Stimulated activated CD8-positive, alpha-beta memory T cell treated with anti-CD3 and anti-CD28 coated beads, Interleukin-4, amount 100 ng/mL, for 24 hours (primary cell): ENCODE measurements around the gene CCHCR1.
"Not testable (repeated sequence)": the region's sequence is repeated elsewhere in the genome, so short reads cannot be mapped to it uniquely, and the experiment has no call there.

Experiments used
- DNase-seq: peaks from one replicate; pipeline ENCODE4 v3.0.0-alpha.2; 2020; ENCODE audit warnings: low read depth

Gene CCHCR1

GRCh38 chr6:31157513-31158139, at the start of gene CCHCR1:
TSS of gene CCHCR1 (minus strand) at chr6:31157802. CDS start at chr6:31157600, 202 bp downstream.
- DNase-seq, result no peak

- no peak for DNase-seq
Observed at GRCh38 chr6:31205638-31206037, 48.0 kb upstream of the CCHCR1 start.

GRCh38 chr6:31204751-31205145, 47.1 kb upstream of the CCHCR1 start:
- no peak for DNase-seq

GRCh38 chr6:31203345-31203979, 45.9 kb upstream of the CCHCR1 start:
- DNase-seq, result peak; percentile 42

GRCh38 chr6:31202259-31203166, 44.9 kb upstream of the CCHCR1 start:
- DNase-seq, result no peak

GRCh38 chr6:31199105-31199452, 41.5 kb upstream of the CCHCR1 start:
- DNase-seq, result not testable (repeated sequence)

DNA sequence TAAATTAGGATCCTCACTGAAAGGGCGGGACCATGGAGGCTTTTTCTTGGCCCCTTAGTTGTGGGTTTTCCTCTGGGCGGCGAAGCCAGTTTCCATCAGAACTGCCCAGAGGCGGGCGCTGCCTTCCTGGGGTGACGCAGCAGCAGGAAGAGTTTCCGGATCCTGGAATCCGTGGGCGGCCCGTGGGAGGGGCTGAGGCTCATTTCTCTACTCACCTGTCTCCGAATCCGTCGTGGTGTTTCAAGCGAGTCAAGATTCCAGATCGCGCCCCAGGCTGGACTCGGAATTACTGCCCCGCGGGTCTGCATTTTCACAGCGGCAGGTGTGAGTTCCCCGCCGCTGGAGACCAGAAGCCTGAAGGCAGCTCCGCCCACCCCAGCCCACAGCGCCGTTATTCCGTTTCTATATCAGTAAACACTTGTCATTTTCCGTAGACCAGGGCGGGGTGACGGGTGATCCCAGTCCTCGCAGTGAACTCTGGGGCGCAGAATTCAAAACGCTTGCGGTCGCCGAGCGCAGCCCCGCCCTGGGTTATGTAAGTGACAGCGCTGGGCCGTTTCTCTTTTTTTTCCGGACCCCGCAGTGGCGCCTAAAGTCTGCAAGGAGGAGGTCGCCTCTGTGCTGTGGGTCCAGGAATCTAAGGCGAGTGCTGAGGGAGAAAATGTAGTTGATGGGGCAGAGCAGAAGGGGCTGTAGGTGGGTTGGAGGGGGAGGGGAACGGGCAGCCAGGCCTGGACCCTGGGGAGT, 40.1 kb upstream of the CCHCR1 start:
- DNase-seq, result peak; percentile 88

- not testable (repeated sequence) for DNase-seq
Observed at GRCh38 chr6:31196251-31197022, 38.8 kb upstream of the CCHCR1 start.

GRCh38 chr6:31195308-31195979, 37.8 kb upstream of the CCHCR1 start:
- DNase-seq, result not testable (repeated sequence)

GRCh38 chr6:31194061-31194834, 36.6 kb upstream of the CCHCR1 start:
- no peak for DNase-seq

- DNase-seq, result no peak
Observed at GRCh38 chr6:31193206-31193605, 35.6 kb upstream of the CCHCR1 start.

GRCh38 chr6:31192431-31193105, 35.0 kb upstream of the CCHCR1 start:
- DNase-seq, result peak; percentile 42

- DNase-seq, result no peak
Observed at GRCh38 chr6:31190488-31190887, 32.9 kb upstream of the CCHCR1 start.

GRCh38 chr6:31189223-31189622, 31.6 kb upstream of the CCHCR1 start:
- not testable (repeated sequence) for DNase-seq

GRCh38 chr6:31187780-31188194, 30.2 kb upstream of the CCHCR1 start:
- DNase-seq, result no peak

GRCh38 chr6:31186052-31186734, 28.6 kb upstream of the CCHCR1 start:
- no peak for DNase-seq

- not testable (repeated sequence) for DNase-seq
Observed at GRCh38 chr6:31185695-31186051, 28.1 kb upstream of the CCHCR1 start.

DNA sequence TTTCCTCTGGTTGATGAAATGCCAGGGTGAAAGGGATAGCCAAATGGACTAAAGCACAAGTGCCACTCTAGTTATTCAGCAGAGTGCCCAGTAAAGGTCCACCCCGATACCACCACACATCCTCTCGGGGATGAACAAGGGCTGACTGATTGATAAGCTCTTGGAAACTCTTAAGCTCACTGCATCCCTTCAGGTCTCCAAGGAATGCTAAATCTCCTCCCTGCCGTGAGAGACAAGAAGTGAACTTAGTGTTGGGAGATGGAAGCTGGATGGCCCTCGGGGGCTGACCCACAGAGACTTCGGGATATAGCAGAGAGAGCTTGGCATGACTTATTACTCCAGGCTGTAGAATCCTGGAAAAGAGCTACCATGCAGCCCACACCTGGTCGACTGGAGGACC, 26.3 kb upstream of the CCHCR1 start:
- not testable (repeated sequence) for DNase-seq

GRCh38 chr6:31183287-31183686, 25.7 kb upstream of the CCHCR1 start:
- not testable (repeated sequence) for DNase-seq
